Neural cell (in vitro differentiated cells): ENCODE results near the gene ST6GALNAC3. TPM values are rescaled to one million over a fixed set of nuclear protein-coding genes. Genes with fewer than 3 reads are reported as not detected.
A peak's percentile ranks its signal among the peaks of the same experiment; 100 is the strongest.

Source experiments
- H2AFZ ChIP-seq: fragments of 200-600, 300-800 bp; sonication (generic), shearing (Covaris generic); 2 replicates; pipeline ENCODE4 v1.6.0; 2014; ENCODE audit warnings: low read depth, mild to moderate bottlenecking, antibody characterized with exemption, low read length, moderate library complexity
- H3F3A ChIP-seq: fragments of 200-600 bp; shearing (Covaris generic); 2 replicates; pipeline ENCODE4 v1.6.1; 2016; ENCODE audit warnings: mild to moderate bottlenecking, moderate library complexity, mixed read lengths, antibody characterized with exemption, low read length; ENCODE audit not compliant: insufficient read depth, poor library complexity, severe bottlenecking
- H3K27ac ChIP-seq: fragments of 200-600, 300-800 bp; sonication (generic), shearing (Covaris generic); 2 replicates; pipeline ENCODE4 v1.5.1; 2014; ENCODE audit warnings: mild to moderate bottlenecking, low read length, moderate library complexity
- H3K27me3 ChIP-seq: fragments of 300-800, 200-600 bp; sonication (generic), shearing (Covaris generic); 2 replicates; pipeline ENCODE4 v1.6.0; 2014; ENCODE audit warnings: mild to moderate bottlenecking, low read depth, low read length, moderate library complexity; ENCODE audit not compliant: insufficient read depth
- H3K36me3 ChIP-seq: fragments of 300-800, 200-600 bp; sonication (generic), shearing (Covaris generic); 2 replicates; pipeline ENCODE4 v1.5.1; 2014; ENCODE audit warnings: mild to moderate bottlenecking, antibody characterized with exemption, low read length, moderate library complexity; ENCODE audit not compliant: insufficient read depth
- H3K4me2 ChIP-seq: fragments of 300-800, 200-600 bp; sonication (generic), shearing (Covaris generic); 2 replicates; pipeline ENCODE4 v1.6.0; 2014; ENCODE audit warnings: mild to moderate bottlenecking, low read length
- H3K4me3 ChIP-seq: fragments of 300-800, 200-600 bp; sonication (generic), shearing (Covaris generic); 2 replicates; pipeline ENCODE4 v1.5.1; 2014; ENCODE audit warnings: mild to moderate bottlenecking, low read length, moderate library complexity
- H3K79me2 ChIP-seq: fragments of 200-600 bp; shearing (Covaris generic); replicated peaks from 2 replicates; pipeline ENCODE4 v1.6.0; 2014; ENCODE audit warnings: mild to moderate bottlenecking, low read length, moderate library complexity; ENCODE audit not compliant: insufficient read depth
- H3K9ac ChIP-seq: fragments of 300-800, 200-600 bp; sonication (generic), shearing (Covaris generic); 2 replicates; pipeline ENCODE4 v1.6.1; 2016; ENCODE audit warnings: mild to moderate bottlenecking, low read length, mixed read lengths
- H3K9me2 ChIP-seq: fragments of 200-600 bp; shearing (Covaris generic); 2 replicates; pipeline ENCODE4 v1.6.1; 2016; ENCODE audit warnings: mild to moderate bottlenecking, low read length, mixed read lengths; ENCODE audit not compliant: insufficient read depth
- H3K9me3 ChIP-seq: fragments of 200-600, 300-800 bp; sonication (generic), shearing (Covaris generic); 2 replicates; pipeline ENCODE4 v1.6.1; 2016; ENCODE audit warnings: mild to moderate bottlenecking, mixed run types, low read length, moderate library complexity, mixed read lengths
- H4K20me1 ChIP-seq: fragments of 200-600 bp; shearing (Covaris generic); 2 replicates; pipeline ENCODE4 v1.6.1; 2016; ENCODE audit warnings: mild to moderate bottlenecking, mixed run types; ENCODE audit not compliant: insufficient read depth
- EP300 ChIP-seq: fragments of 450-650 bp; conservative IDR thresholded peaks from 2 replicates; pipeline ENCODE4 v1.6.1; 2014; ENCODE audit warnings: antibody characterized with exemption, mild to moderate bottlenecking, moderate library complexity; ENCODE audit not compliant: poor library complexity, severe bottlenecking
- EZH2 ChIP-seq: fragments of 200-600, 300-800 bp; shearing (Covaris generic), sonication (generic); IDR thresholded peaks from 2 replicates; pipeline ENCODE4 v1.6.1; 2014; ENCODE audit warnings: antibody characterized with exemption, low read length, borderline replicate concordance, mild to moderate bottlenecking; ENCODE audit not compliant: insufficient read depth, poor library complexity, severe bottlenecking
- MXI1 ChIP-seq: fragments of 450-650 bp; conservative IDR thresholded peaks from 2 replicates; pipeline ENCODE4 v1.6.1; 2014; ENCODE audit warnings: antibody characterized with exemption, mild to moderate bottlenecking; ENCODE audit not compliant: poor library complexity, severe bottlenecking
- POLR2AphosphoS5 ChIP-seq: IDR thresholded peaks from 2 replicates; pipeline ENCODE4 v1.6.1; 2012
- RAD21 ChIP-seq: fragments of 450-650 bp; conservative IDR thresholded peaks from 2 replicates; pipeline ENCODE4 v1.6.1; 2014; ENCODE audit warnings: antibody characterized with exemption, mild to moderate bottlenecking, moderate library complexity
- REST ChIP-seq: IDR thresholded peaks from 2 replicates; pipeline ENCODE4 v1.6.1; 2012; ENCODE audit warnings: borderline replicate concordance
- SMC3 ChIP-seq: fragments of 450-650 bp; conservative IDR thresholded peaks from 2 replicates; pipeline ENCODE4 v1.6.1; 2014; ENCODE audit warnings: antibody characterized with exemption, mild to moderate bottlenecking, moderate library complexity; ENCODE audit not compliant: poor library complexity
- TAF1 ChIP-seq: IDR thresholded peaks from 2 replicates; pipeline ENCODE4 v1.6.1; 2012; ENCODE audit warnings: low read depth
- polyA plus RNA-seq: library from polyadenylated mRNA; depleted of rRNA; stranded (reverse); fragments of >200 nt; gene quantifications from 2 replicates; pipeline ENCODE4 v1.2.3, GENCODE V29; 2014
- TF ChIP-seq, protein P1 (sequence below): fragments of 450-650 bp; IDR thresholded peaks from 2 replicates; pipeline ENCODE4 v1.5.1; 2014; ENCODE audit warnings: antibody characterized with exemption, mild to moderate bottlenecking, moderate library complexity; ENCODE audit not compliant: poor library complexity, severe bottlenecking

The ST6GALNAC3 gene
- polyA plus RNA-seq, 1 donor from 2014 or later: 3.6 TPM

DNA sequence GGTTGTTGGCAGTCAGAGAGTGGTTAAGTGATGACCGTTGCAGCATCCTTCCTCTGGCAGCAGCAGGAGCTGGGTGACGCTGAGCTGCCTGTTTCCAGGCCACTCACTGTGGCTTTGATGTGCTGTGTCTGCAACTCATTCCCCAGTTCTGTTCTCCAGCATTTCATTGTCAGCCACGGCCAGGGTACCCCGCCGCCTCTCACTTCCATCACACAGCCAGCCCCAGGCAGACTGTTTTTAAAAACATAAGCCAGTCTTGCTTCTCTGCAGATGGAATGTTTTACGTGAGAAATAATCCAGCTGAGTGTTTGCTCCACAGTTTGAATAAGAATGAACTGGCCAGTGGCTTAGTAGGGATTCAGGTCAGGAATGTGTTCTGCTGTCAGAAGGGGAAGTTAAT is 21.5 kb upstream of the ST6GALNAC3 start:
- Histone ChIP-seq H3K4me2 (no peak overlapping the region), H3K9me3 (no peaks in the 10 kb centered on the region), H3K27ac (no peak overlapping the region), H3K9me2 (no peaks in the 10 kb centered on the region), H3F3A (no peaks in the 10 kb centered on the region), H3K36me3 (no peaks in the 10 kb centered on the region), H3K9ac (no peak overlapping the region), H3K27me3 (no peaks in the 10 kb centered on the region), H3K4me3 (peak overlapping the region; percentile 34), H3K79me2 (no peaks in the 10 kb centered on the region), H2AFZ (no peak overlapping the region), H4K20me1 (no peaks in the 10 kb centered on the region)
- TF ChIP-seq MXI1: no peak
- TF ChIP-seq SMC3: no peak
- TF ChIP-seq RAD21: no peak
- no peak for TF ChIP-seq POLR2AphosphoS5
- TF ChIP-seq EZH2: no peak
- no peak for TF ChIP-seq REST
- no peak for TF ChIP-seq TAF1
- TF ChIP-seq EP300: no peak
- TF ChIP-seq, protein P1, sequence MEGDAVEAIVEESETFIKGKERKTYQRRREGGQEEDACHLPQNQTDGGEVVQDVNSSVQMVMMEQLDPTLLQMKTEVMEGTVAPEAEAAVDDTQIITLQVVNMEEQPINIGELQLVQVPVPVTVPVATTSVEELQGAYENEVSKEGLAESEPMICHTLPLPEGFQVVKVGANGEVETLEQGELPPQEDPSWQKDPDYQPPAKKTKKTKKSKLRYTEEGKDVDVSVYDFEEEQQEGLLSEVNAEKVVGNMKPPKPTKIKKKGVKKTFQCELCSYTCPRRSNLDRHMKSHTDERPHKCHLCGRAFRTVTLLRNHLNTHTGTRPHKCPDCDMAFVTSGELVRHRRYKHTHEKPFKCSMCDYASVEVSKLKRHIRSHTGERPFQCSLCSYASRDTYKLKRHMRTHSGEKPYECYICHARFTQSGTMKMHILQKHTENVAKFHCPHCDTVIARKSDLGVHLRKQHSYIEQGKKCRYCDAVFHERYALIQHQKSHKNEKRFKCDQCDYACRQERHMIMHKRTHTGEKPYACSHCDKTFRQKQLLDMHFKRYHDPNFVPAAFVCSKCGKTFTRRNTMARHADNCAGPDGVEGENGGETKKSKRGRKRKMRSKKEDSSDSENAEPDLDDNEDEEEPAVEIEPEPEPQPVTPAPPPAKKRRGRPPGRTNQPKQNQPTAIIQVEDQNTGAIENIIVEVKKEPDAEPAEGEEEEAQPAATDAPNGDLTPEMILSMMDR: no peak

GRCh38 chr1:76054359-76054758 is 20.2 kb upstream of the ST6GALNAC3 start:
- no peaks in the 10 kb centered on the region for H3K9me2 ChIP-seq
- no peaks in the 10 kb centered on the region for H3K27me3 ChIP-seq
- TF ChIP-seq, protein P1: no peak
- TF ChIP-seq SMC3 (no peak), REST (no peak), EP300 (no peak), POLR2AphosphoS5 (no peak), TAF1 (no peak), EZH2 (no peak), RAD21 (no peak), MXI1 (no peak)
- H3K27ac ChIP-seq: no peak overlapping the region
- no peak overlapping the region for H3K9ac ChIP-seq
- no peaks in the 10 kb centered on the region for H3K36me3 ChIP-seq
- no peaks in the 10 kb centered on the region for H3K9me3 ChIP-seq
- H2AFZ ChIP-seq: no peak overlapping the region
- H3K4me2 ChIP-seq: no peak overlapping the region
- no peaks in the 10 kb centered on the region for H4K20me1 ChIP-seq
- no peaks in the 10 kb centered on the region for H3F3A ChIP-seq
- no peaks in the 10 kb centered on the region for H3K79me2 ChIP-seq
- no peak overlapping the region for H3K4me3 ChIP-seq
